Activated naive CD4-positive, alpha-beta T cell treated with anti-CD3 and anti-CD28 coated beads for 36 hours (primary cell): ENCODE results near the gene DROSHA. TPM values are rescaled to one million over a fixed set of nuclear protein-coding genes. Genes with fewer than 3 reads are reported as not detected.
"Not testable (repeated sequence)": the region's sequence is repeated elsewhere in the genome, so short reads cannot be mapped to it uniquely, and the experiment has no call there.

Experiments
- CTCF ChIA-PET: fragments of 350-600 bp; sonication (Branson Sonifier 250); formaldehyde crosslinking; loops from one replicate; lab custom pipeline; 2021; ENCODE audit warnings: antibody characterized with exemption; lab: Charles Lee
- DNase-seq: peaks from one replicate; pipeline ENCODE4 v3.0.0-alpha.2; 2020
- H3K27ac Mint-ChIP-seq: one replicate; pipeline ENCODE4 v1.8.0; 2021; ENCODE audit warnings: mild to moderate bottlenecking, mixed read lengths
- H3K27me3 Mint-ChIP-seq: one replicate; pipeline ENCODE4 v1.8.0; 2021; ENCODE audit warnings: low read depth, mixed read lengths
- H3K36me3 Mint-ChIP-seq: one replicate; pipeline ENCODE4 v1.8.0; 2021; ENCODE audit warnings: low read depth, mixed read lengths
- H3K4me1 Mint-ChIP-seq: one replicate; pipeline ENCODE4 v1.8.0; 2021; ENCODE audit warnings: low read depth, mixed read lengths
- H3K4me3 Mint-ChIP-seq: one replicate; pipeline ENCODE4 v1.8.0; 2021; ENCODE audit warnings: mild to moderate bottlenecking, moderate library complexity, mixed read lengths
- H3K9me3 Mint-ChIP-seq: one replicate; pipeline ENCODE4 v1.8.0; 2021; ENCODE audit warnings: mixed read lengths
- intact Hi-C: fragments of 100-400 bp; cut with micrococcal nuclease; formaldehyde crosslinking; loops from one replicate; pipeline ENCODE4 v1.15.1; 2023
- total RNA-seq, 2 experiments: library from RNA; stranded (reverse); gene quantifications; one replicate each; pipeline ENCODE4 v1.2.3, GENCODE V29; 2021

DROSHA gene
- total RNA-seq, 2 experiments from 2014 or later, result 60.7 to 60.9 TPM

DNA sequence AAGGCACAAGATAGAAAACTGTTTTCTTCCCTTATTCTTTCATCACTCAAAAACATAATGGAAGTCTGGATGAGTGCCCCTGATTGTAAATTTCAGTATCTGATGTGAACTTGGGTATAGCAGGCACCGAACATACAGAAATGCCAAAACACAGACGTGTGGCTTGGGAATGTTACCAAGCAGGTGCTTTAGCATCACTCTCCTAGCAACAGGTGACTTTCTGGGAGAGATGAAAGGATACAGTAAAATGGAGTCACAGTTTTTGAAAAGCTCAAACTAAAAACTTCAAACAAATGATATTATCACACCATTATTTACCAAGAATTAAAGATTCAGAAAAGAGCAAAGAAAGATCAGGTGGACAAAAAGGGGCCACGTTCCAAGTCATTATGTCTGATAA, 130.2 kb downstream of the DROSHA start:
- no peaks in the 10 kb centered on the region for H3K4me1 Mint-ChIP-seq
- no peak overlapping the region for H3K4me3 Mint-ChIP-seq
- no peak overlapping the region for H3K27ac Mint-ChIP-seq
- no peaks in the 10 kb centered on the region for H3K27me3 Mint-ChIP-seq
- no peak for DNase-seq
- H3K9me3 Mint-ChIP-seq, result no peaks in the 10 kb centered on the region
- intact Hi-C loops, result no loop called here
- CTCF ChIA-PET, result no interaction called here
- H3K36me3 Mint-ChIP-seq, result peaks cover 27% of the 10 kb centered on the region

DNA sequence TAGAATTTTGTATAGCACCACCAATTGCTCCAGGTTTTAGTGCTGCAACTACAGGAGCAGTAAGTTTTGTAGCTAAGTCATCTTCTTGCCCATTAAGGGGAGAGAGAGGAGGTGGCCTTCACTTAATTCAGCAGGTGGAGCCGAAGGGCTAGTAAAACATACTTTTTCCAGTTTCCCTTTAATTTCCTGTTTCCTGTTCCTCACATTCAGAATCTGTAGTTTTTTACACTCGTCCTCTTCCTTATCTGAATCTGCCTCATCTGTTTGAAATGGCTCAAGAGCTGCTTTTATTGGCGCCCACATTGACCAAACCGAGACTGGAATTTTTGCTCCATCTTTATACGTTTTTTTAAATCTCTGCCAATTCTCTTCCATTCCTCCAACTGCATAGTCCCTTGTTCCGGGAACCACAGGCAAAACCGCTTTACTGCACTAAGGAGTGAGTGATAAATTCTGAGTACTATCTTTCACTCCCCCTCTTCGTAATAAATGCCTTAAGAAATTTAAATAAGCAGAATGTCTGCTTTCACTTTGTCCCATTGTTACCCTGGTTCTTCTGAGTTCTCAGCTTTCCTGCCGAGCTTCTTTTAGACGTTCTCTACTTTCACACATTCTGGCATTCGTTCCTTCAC, 133.9 kb downstream of the DROSHA start:
- intact Hi-C loops, result no loop called here
- Mint-ChIP-seq H3K27ac (no peak overlapping the region), H3K27me3 (no peaks in the 10 kb centered on the region), H3K4me1 (no peaks in the 10 kb centered on the region), H3K9me3 (no peaks in the 10 kb centered on the region), H3K4me3 (no peak overlapping the region), H3K36me3 (peaks cover 16% of the 10 kb centered on the region)
- CTCF ChIA-PET, result no interaction called here
- no peak for DNase-seq

DNA sequence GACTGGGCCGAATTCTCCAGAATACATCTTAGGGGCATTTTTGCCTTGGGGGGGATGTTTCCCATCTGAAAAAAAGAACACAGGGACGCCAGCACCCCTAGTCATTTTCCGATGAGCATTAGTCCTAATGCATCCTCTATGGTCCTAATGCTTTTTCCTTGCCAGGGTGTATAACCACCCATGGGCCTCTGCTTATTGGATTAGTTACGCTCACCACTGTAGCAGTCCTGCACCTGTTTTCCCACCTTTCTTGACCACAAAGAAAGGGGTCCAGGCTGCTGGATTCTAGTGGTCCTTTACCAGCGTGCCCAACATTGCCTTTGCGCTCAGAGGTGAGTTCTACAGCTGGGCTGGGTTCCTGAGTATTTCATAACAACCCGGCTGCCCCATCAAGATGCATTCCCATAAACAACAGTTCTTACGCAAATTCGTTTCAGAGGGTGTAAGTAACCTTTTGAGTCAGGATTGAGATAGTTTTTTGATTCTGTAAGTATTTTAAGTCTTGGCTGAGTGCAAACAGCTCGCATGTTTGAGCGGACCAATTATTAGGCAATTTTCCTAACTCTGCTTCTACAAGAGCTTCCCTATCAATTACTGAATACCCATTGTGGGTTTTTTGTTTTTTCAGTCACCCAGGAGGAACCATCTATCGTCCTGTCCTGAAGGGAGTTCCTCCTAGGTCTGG, 135.1 kb downstream of the DROSHA start:
- H3K4me3 Mint-ChIP-seq, result no peak overlapping the region
- H3K36me3 Mint-ChIP-seq, result peaks cover 12% of the 10 kb centered on the region
- no peaks in the 10 kb centered on the region for H3K4me1 Mint-ChIP-seq
- no peak overlapping the region for H3K27ac Mint-ChIP-seq
- DNase-seq, result no peak
- intact Hi-C loops, result no loop called here
- no peaks in the 10 kb centered on the region for H3K27me3 Mint-ChIP-seq
- no peaks in the 10 kb centered on the region for H3K9me3 Mint-ChIP-seq
- CTCF ChIA-PET, result no interaction called here

- intact Hi-C loops, H3K27ac Mint-ChIP-seq, H3K9me3 Mint-ChIP-seq, H3K36me3 Mint-ChIP-seq, H3K4me3 Mint-ChIP-seq, H3K27me3 Mint-ChIP-seq, H3K4me1 Mint-ChIP-seq, CTCF ChIA-PET, DNase-seq: not testable (repeated sequence)
Observed at GRCh38 chr5:31395450-31396045, 136.3 kb downstream of the DROSHA start.

DNA sequence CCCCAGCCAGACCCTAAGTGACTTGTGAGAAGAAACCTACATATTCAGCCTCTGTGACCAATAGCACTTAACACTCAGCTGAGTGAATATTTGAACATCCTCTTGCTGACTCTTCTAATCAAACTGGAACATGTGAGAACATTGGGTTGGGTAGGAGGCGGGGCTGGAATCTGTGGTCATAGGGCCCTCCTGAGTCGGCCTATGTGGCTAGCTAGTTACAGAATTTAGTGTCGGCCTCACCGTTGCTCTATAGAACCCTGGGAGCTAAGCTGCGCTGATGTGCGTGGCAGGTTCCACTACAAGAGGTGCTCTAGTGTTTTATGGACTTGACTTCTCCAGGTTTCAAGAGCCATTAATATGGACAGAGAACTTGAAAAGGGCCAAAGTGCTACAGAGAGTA, 138.8 kb downstream of the DROSHA start:
- peaks cover 7% of the 10 kb centered on the region for H3K9me3 Mint-ChIP-seq
- H3K27me3 Mint-ChIP-seq, result no peaks in the 10 kb centered on the region
- no peak overlapping the region for H3K27ac Mint-ChIP-seq
- no peaks in the 10 kb centered on the region for H3K4me1 Mint-ChIP-seq
- intact Hi-C loops, result no loop called here
- H3K36me3 Mint-ChIP-seq, result no peaks in the 10 kb centered on the region
- CTCF ChIA-PET, result no interaction called here
- no peak for DNase-seq
- H3K4me3 Mint-ChIP-seq, result no peak overlapping the region

DNA sequence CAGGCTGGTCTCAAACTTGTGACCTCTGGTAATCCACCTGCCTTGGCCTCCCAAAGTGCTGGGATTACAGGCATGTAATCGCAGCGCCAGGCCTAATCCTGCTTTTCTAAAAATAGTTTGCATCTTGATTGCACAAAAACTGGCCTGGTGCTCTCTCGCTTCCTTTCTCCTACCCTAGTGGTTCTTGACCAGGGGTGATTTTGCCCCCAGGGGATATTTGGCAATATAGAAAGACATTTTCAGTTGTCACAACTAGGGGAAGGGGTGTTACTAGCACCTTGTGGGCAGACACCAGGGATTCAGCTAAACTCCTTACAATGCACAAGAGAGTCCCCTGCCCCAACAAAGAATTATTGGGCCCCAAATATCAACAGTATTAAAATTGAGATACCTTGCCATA, 139.8 kb downstream of the DROSHA start:
- no peak overlapping the region for H3K27ac Mint-ChIP-seq
- H3K9me3 Mint-ChIP-seq, result peaks cover 13% of the 10 kb centered on the region
- H3K4me3 Mint-ChIP-seq, result no peak overlapping the region

GRCh38 chr5:31390256-31390655, 141.6 kb downstream of the DROSHA start:
- no peak for DNase-seq
- Mint-ChIP-seq H3K36me3 (no peaks in the 10 kb centered on the region), H3K9me3 (peaks cover 13% of the 10 kb centered on the region), H3K27ac (no peak overlapping the region), H3K27me3 (no peaks in the 10 kb centered on the region), H3K4me3 (no peak overlapping the region), H3K4me1 (no peaks in the 10 kb centered on the region)
- intact Hi-C loops, result no loop called here
- CTCF ChIA-PET, result interaction anchor here (0.6 kb wide), 1 partner anchor 21 kb away, joined by 3 read pairs; no protein-coding TSS in a partner anchor

More for the DNA sequence above, 139.8 kb downstream of the DROSHA start:
- intact Hi-C loops, result no loop called here
- CTCF ChIA-PET, result no interaction called here
- no peak for DNase-seq
- Mint-ChIP-seq H3K27me3 (no peaks in the 10 kb centered on the region), H3K36me3 (no peaks in the 10 kb centered on the region), H3K4me1 (no peaks in the 10 kb centered on the region)

DNA sequence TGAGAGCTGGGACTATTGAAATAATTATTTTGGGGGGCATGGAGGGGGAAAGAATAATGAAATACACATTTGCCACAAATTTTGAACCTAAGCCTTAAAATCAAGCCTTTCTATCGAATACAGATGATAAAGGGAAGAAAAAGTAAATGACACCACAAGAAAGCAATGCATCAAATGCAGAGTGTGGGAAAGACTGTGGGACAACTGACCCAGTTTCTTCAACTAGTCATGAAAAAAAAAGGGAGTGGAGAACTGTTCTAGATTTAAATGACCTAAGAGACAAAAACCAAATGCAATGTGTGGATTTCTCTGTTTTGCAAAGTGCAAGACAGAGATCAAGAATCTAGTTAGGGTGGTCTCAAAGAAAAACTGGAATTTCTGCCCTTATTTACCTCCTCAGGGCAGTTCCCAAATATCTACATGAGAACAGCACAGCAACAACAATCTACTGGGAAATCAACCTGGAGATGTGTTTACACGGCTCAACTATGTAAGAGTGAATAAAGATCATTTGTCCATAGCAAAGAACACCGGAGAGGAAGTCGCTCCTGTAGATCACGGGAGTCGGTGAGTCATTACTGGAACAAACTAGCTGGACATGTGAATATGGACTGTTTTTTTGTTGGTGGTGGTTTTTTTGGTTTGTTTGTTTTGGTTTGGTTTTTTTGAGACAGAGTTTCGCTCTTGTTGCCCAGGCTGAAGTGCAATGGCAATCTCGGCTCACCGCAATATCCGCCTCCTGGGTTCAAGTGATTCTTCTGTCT, 145.9 kb downstream of the DROSHA start:
- intact Hi-C loops, result no loop called here
- H3K4me3 Mint-ChIP-seq, result no peak overlapping the region
- H3K27me3 Mint-ChIP-seq, result peaks cover 10% of the 10 kb centered on the region
- no peaks in the 10 kb centered on the region for H3K36me3 Mint-ChIP-seq
- H3K4me1 Mint-ChIP-seq, result no peaks in the 10 kb centered on the region
- DNase-seq, result no peak
- CTCF ChIA-PET, result interaction anchor here (1.0 kb wide), 1 partner anchor 12 kb away, joined by 3 read pairs; no protein-coding TSS in a partner anchor
- no peak overlapping the region for H3K27ac Mint-ChIP-seq
- H3K9me3 Mint-ChIP-seq, result peaks cover 13% of the 10 kb centered on the region

DNA sequence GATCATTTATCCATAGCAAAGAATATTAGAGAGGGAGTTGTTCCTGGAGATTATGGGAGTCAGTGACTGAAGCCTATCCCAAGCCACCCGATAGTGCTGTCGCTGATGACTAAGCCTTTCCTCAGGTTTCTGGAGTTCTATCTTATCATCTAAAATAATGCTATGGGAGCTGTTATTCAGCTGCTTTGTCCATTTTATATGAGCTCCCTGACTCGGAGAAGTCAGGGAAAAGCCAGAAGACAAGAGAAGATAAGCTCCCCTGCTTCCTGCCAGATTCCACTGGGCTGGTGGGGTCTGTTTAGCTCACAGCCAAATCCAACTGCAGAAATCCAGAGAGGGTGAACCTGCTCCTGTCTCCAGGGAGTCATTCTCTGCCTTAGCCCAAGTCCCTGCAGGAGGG, 148.2 kb downstream of the DROSHA start:
- no peaks in the 10 kb centered on the region for H3K4me1 Mint-ChIP-seq
- no peak for DNase-seq
- no peak overlapping the region for H3K4me3 Mint-ChIP-seq
- H3K27ac Mint-ChIP-seq, result no peak overlapping the region
- CTCF ChIA-PET, result no interaction called here
- intact Hi-C loops, result no loop called here
- H3K36me3 Mint-ChIP-seq, result no peaks in the 10 kb centered on the region
- peaks cover 9% of the 10 kb centered on the region for H3K9me3 Mint-ChIP-seq
- peaks cover 10% of the 10 kb centered on the region for H3K27me3 Mint-ChIP-seq

DNA sequence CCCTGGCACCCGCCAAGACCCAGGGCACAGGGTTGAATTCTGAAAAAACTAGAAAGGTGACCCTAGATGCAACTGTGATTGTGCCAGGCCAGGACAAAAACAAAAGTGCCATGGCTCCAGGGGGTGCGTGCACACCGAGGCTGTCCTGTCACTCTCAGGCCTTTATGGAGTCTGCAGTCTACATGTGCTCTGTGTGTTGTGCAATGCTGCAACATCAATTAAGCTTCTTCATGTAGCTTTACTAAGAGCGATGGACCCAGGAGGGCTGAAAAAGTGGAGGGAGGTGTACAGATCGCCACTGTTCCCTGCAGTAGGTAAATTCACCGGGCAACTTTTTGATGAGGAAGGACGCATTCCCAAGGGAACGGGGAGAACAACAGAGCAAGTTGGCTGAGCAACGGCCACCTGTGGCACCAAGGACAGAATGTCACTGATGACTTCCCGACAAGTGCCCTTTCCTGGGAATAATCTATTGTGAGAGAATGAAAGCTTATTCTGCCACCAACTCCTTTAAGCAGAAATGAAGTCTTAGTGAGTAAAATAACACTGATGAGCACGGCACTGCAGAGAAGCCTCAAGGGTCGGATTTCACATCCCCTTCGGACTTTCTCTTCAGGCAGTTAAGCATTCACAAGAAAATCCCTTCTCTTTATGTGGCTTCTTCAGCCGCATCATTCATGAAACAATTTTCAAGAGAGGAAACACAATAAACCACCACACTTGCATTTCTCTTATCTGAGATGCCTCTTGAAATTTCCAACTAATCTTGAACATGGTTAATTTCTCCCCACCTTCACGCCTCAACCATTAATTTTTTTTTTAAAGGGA, 149.6 kb downstream of the DROSHA start:
- no peaks in the 10 kb centered on the region for H3K36me3 Mint-ChIP-seq
- no peaks in the 10 kb centered on the region for H3K4me1 Mint-ChIP-seq
- H3K27me3 Mint-ChIP-seq, result peaks cover 10% of the 10 kb centered on the region
- no peak for DNase-seq
- CTCF ChIA-PET, result no interaction called here
- intact Hi-C loops, result no loop called here
- H3K9me3 Mint-ChIP-seq, result peaks cover 1% of the 10 kb centered on the region
- no peak overlapping the region for H3K4me3 Mint-ChIP-seq
- no peak overlapping the region for H3K27ac Mint-ChIP-seq

DNA sequence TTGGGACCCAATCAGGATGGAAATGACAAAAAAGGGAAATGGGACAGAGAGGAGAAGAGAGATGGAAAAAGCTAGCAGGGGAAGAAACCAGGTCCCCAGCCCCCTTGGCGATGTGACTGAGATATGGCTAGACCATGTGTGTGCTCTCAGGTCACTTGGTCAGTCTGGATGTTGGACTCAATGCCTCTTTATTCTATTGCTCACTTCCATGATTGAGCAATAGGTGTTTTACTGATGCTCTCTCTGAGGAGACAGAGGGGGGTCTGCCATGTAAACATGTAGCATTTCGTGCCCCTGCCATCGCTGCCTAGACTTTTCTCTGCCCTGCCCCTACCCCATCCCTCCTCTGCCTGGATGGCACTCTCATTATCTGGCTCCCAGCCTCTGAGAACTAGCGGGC, 150.6 kb downstream of the DROSHA start:
- Mint-ChIP-seq H3K27ac (no peak overlapping the region), H3K4me1 (no peaks in the 10 kb centered on the region), H3K36me3 (no peaks in the 10 kb centered on the region), H3K4me3 (no peak overlapping the region), H3K27me3 (peaks cover 10% of the 10 kb centered on the region), H3K9me3 (no peaks in the 10 kb centered on the region)
- no peak for DNase-seq
- CTCF ChIA-PET, result no interaction called here
- intact Hi-C loops, result no loop called here

GRCh38 chr5:31380049-31380448, 151.8 kb downstream of the DROSHA start:
- no peaks in the 10 kb centered on the region for H3K4me1 Mint-ChIP-seq
- peaks cover 10% of the 10 kb centered on the region for H3K27me3 Mint-ChIP-seq
- no peaks in the 10 kb centered on the region for H3K36me3 Mint-ChIP-seq
- H3K4me3 Mint-ChIP-seq, result no peak overlapping the region
- no peak for DNase-seq
- no peak overlapping the region for H3K27ac Mint-ChIP-seq
- CTCF ChIA-PET, result no interaction called here
- H3K9me3 Mint-ChIP-seq, result no peaks in the 10 kb centered on the region
- intact Hi-C loops, result no loop called here
